ENCODE data around the gene RIMBP2. TPM values are rescaled to one million over a fixed set of nuclear protein-coding genes. Genes with fewer than 3 reads are reported as not detected.

The RIMBP2 gene
- total RNA-seq, 1 donor from 2014 or later, result not detected

DNA sequence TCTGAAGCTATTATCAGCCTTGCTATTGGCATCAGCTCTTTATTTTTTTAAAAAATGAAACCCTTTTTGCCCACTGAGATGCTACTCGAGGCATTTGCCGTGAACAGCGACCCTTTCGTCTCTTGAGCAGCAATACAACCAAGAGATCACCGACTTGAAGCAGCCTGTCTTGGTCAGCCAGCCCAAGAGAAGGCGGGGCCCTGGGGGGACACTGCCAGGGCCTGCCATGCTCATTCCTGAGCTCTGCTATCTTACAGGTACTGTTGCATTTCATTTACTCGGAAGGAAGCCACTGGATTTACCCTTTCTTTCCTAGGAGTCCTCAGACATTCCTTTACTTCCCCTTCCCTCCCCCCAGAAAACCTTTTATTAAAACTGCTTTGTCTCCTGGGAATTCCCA is 361.7 kb downstream of the RIMBP2 start:
- no peak for DNase-seq

- DNase-seq, result no peak
These were observed 363.0 kb downstream of the RIMBP2 start for GRCh38 chr12:130353081-130353480.

- no peak for DNase-seq
These were observed 364.8 kb downstream of the RIMBP2 start for GRCh38 chr12:130351326-130351725.

- DNase-seq, result no peak
These were observed 365.4 kb downstream of the RIMBP2 start for GRCh38 chr12:130350715-130351114.

DNA sequence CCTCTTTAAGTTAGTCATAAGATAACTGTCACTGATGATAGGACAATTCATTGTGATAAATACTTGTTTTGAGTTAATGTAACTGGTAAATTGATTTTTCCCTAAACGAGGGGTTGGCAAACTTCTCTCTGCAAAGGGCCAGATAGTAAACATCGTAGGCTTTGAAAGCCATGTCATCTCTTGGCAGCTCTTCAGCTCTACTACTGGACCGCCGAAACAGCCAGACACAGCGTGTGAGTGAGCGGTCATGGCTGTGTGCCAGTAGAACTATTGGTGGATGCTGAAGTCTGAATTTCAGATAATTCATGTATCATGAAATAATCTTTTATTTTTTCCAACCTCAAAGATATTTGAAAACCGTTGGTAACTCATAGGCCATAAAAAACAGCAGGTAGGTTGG is 368.5 kb downstream of the RIMBP2 start:
- no peak for DNase-seq

Other genes starting within 250 kb of the RIMBP2 start
- 31.1 and 34.7 TPM in 2 replicates for gene STX2, start 123.0 kb upstream of the RIMBP2 start, total RNA-seq
- 653 and 1,243 TPM in 2 replicates for gene RAN, start 155.8 kb upstream of the RIMBP2 start, total RNA-seq
- gene ADGRD1, start 237.6 kb upstream of the RIMBP2 start, total RNA-seq, result 0.17 and 0.33 TPM in 2 replicates